Keratinocyte (primary cell): ENCODE data around the gene GDPD5. TPM values are rescaled to one million over a fixed set of nuclear protein-coding genes. Genes with fewer than 3 reads are reported as not detected.

ENCODE experiments used
- DNase-seq: peaks from one replicate; pipeline ENCODE4 v3.0.0-alpha.2; 2011; ENCODE audit warnings: low read depth, missing footprints, low spot score
- FAIRE-seq: peaks from 2 replicates; lab custom pipeline; 2011; peaks lifted over from hg19 to GRCh38; lab: Jason Lieb, UNC
- H2AFZ ChIP-seq: 2 replicates; pipeline ENCODE4 v1.6.0; 2012; ENCODE audit warnings: low read length, control low read depth, inconsistent platforms; ENCODE audit not compliant: control insufficient read depth
- H3K27ac ChIP-seq: 2 replicates; pipeline ENCODE4 v1.5.1; 2011; ENCODE audit warnings: low read length; ENCODE audit not compliant: control insufficient read depth, insufficient read depth
- H3K27me3 ChIP-seq: 3 replicates; pipeline ENCODE4 v1.6.0; 2011; ENCODE audit warnings: low read length; ENCODE audit not compliant: control insufficient read depth, insufficient read depth; ENCODE audit errors: extremely low read depth
- H3K36me3 ChIP-seq, 2 experiments: 2 replicates in 1 of 2; 3 replicates in 1 of 2; pipeline ENCODE4 v1.5.1; 2011; ENCODE audit warnings: low read length in 2 of 2, mild to moderate bottlenecking in 1 of 2; ENCODE audit not compliant: control insufficient read depth in 2 of 2, insufficient read depth in 2 of 2; ENCODE audit errors: extremely low read depth in 1 of 2
- H3K4me1 ChIP-seq: 3 replicates; pipeline ENCODE4 v1.5.1; 2011; ENCODE audit warnings: low read length; ENCODE audit not compliant: control insufficient read depth, insufficient read depth; ENCODE audit errors: extremely low read depth
- H3K4me2 ChIP-seq: 3 replicates; pipeline ENCODE4 v1.6.0; 2011; ENCODE audit warnings: low read depth, low read length; ENCODE audit not compliant: control insufficient read depth, insufficient read depth; ENCODE audit errors: extremely low read depth
- H3K4me3 ChIP-seq, 3 experiments: fragments of 200-600 bp in 1 of 3; sonication (generic) in 1 of 3; 2 replicates in 2 of 3; 3 replicates in 1 of 3; pipeline ENCODE4 v1.5.1; 2011 to 2016; ENCODE audit warnings: low read length in 3 of 3, mild to moderate bottlenecking in 3 of 3, control low read depth in 2 of 3, inconsistent platforms in 1 of 3, low read depth in 1 of 3, mixed read lengths in 1 of 3, mixed run types in 1 of 3, moderate library complexity in 1 of 3; ENCODE audit not compliant: control insufficient read depth in 2 of 3, insufficient read depth in 2 of 3; ENCODE audit errors: extremely low read depth in 1 of 3
- H3K79me2 ChIP-seq: 2 replicates; pipeline ENCODE4 v1.6.0; 2012; ENCODE audit warnings: low read length; ENCODE audit not compliant: control insufficient read depth, insufficient read depth
- H3K9ac ChIP-seq: 3 replicates; pipeline ENCODE4 v1.6.0; 2011; ENCODE audit warnings: low read length; ENCODE audit not compliant: control insufficient read depth, insufficient read depth; ENCODE audit errors: extremely low read depth
- H3K9me1 ChIP-seq: 3 replicates; pipeline ENCODE4 v1.6.0; 2011; ENCODE audit warnings: low read length; ENCODE audit not compliant: control insufficient read depth, insufficient read depth; ENCODE audit errors: extremely low read depth
- H3K9me3 ChIP-seq: 2 replicates; pipeline ENCODE4 v1.5.1; 2012; ENCODE audit warnings: low read depth, low read length; ENCODE audit not compliant: control insufficient read depth
- H4K20me1 ChIP-seq: 3 replicates; pipeline ENCODE4 v1.6.0; 2011; ENCODE audit warnings: low read length; ENCODE audit not compliant: control insufficient read depth, insufficient read depth; ENCODE audit errors: extremely low read depth
- CTCF ChIP-seq, 3 experiments: IDR thresholded peaks in 1 of 3; conservative IDR thresholded peaks in 1 of 3; optimal IDR thresholded peaks in 1 of 3; 2 replicates in 2 of 3; 3 replicates in 1 of 3; pipeline versions ENCODE3 to v1.5.1; 2011; ENCODE audit warnings: low read length in 3 of 3, mild to moderate bottlenecking in 3 of 3, moderate library complexity in 2 of 3, control low read depth in 1 of 3, inconsistent platforms in 1 of 3; ENCODE audit not compliant: insufficient read depth in 2 of 3; ENCODE audit errors: extremely low read depth in 1 of 3
- EZH2 ChIP-seq: IDR thresholded peaks from one replicate; pipeline ENCODE4 v1.6.1; 2012; ENCODE audit warnings: inconsistent platforms, mild to moderate bottlenecking, low read length, moderate library complexity
- dilution Hi-C: fragments of 300-500 bp; cut with MboI; formaldehyde crosslinking; loops from one replicate; pipeline ENCODE4 v1.7.0; 2020; ENCODE audit warnings: low sequenced_read_pairs; ENCODE audit not compliant: extremely low pct_ligation_motif_present
- polyA plus RNA-seq, 5 experiments: library from polyadenylated mRNA; depleted of rRNA in 3 of 5; stranded (reverse) in 3 of 5; stranded (forward) in 1 of 5; unstranded in 1 of 5; fragments of >200 nt; gene quantifications; 1 replicate in 1 of 5; 2 replicates in 3 of 5; 3 replicates in 1 of 5; pipeline versions ENCODE4 v1.2.1 to v1.2.3, GENCODE V29; 2011 to 2012; ENCODE audit warnings: missing spikeins in 2 of 5, low read depth in 1 of 5, low replicate concordance in 1 of 5

GDPD5 gene
- polyA plus RNA-seq, 1 donor (not counting 4 experiments of a cell fraction or from before 2014, with no cell fraction given), result 2.1 TPM

- FAIRE-seq, result no peak
- Histone ChIP-seq H3K27ac (no peak overlapping the region), H3K9me3 (no peaks in the 10 kb centered on the region), H3K4me2 (no peak overlapping the region), H4K20me1 (no peaks in the 10 kb centered on the region), H3K9me1 (no peaks in the 10 kb centered on the region), H2AFZ (no peak overlapping the region), H3K79me2 (no peaks in the 10 kb centered on the region), H3K36me3 (no peaks in the 10 kb centered on the region), H3K27me3 (peaks cover 30% of the 10 kb centered on the region), H3K4me3 (no peak overlapping the region), H3K4me1 (no peaks in the 10 kb centered on the region), H3K9ac (no peak overlapping the region)
- dilution Hi-C loops, result no loop called here
- no peak for DNase-seq
- TF ChIP-seq EZH2, result no peak
These were observed 78.3 kb downstream of the GDPD5 start for GRCh38 chr11:75447415-75447814.

GRCh38 chr11:75445315-75445953 lies 80.3 kb downstream of the GDPD5 start:
- Histone ChIP-seq H3K79me2 (no peaks in the 10 kb centered on the region), H2AFZ (no peak overlapping the region), H3K4me2 (no peak overlapping the region), H3K27me3 (peaks cover 38% of the 10 kb centered on the region), H3K36me3 (no peaks in the 10 kb centered on the region), H4K20me1 (no peaks in the 10 kb centered on the region), H3K4me1 (peaks cover 11% of the 10 kb centered on the region), H3K4me3 (no peak overlapping the region), H3K9ac (no peak overlapping the region), H3K9me3 (no peaks in the 10 kb centered on the region), H3K27ac (no peak overlapping the region), H3K9me1 (no peaks in the 10 kb centered on the region)
- dilution Hi-C loops, result no loop called here
- DNase-seq (no peak), FAIRE-seq (peak; percentile 85)
- TF ChIP-seq EZH2 (no peak), CTCF (optimal IDR thresholded peaks at IDR 0.05 in 1 of 3, IDR thresholded peaks at IDR 0.05 in 1 of 3, conservative IDR thresholded peaks at IDR 0.05 in 1 of 3; ENCODE audit: extremely low read depth in 1 of 3, insufficient read depth in 2 of 3, low read length in 3 of 3) (peak; percentile 84 to 99 (median 93))

- no peak for DNase-seq
- Histone ChIP-seq H3K9me3 (no peaks in the 10 kb centered on the region), H3K9me1 (no peaks in the 10 kb centered on the region), H3K4me3 (no peak overlapping the region), H3K9ac (no peak overlapping the region), H3K27me3 (peaks cover 31% of the 10 kb centered on the region), H2AFZ (no peak overlapping the region), H3K4me1 (peaks cover 11% of the 10 kb centered on the region), H3K4me2 (no peak overlapping the region), H4K20me1 (no peaks in the 10 kb centered on the region), H3K36me3 (no peaks in the 10 kb centered on the region), H3K79me2 (no peaks in the 10 kb centered on the region), H3K27ac (no peak overlapping the region)
- dilution Hi-C loops, result no loop called here
- FAIRE-seq, result no peak
- TF ChIP-seq CTCF (optimal IDR thresholded peaks at IDR 0.05 in 1 of 3, IDR thresholded peaks at IDR 0.05 in 1 of 3, conservative IDR thresholded peaks at IDR 0.05 in 1 of 3; ENCODE audit: extremely low read depth in 1 of 3, insufficient read depth in 2 of 3, low read length in 3 of 3), result no peak
- no peak for TF ChIP-seq EZH2
These were observed 82.7 kb downstream of the GDPD5 start for GRCh38 chr11:75443043-75443442.
